Right ventricle myocardium inferior (tissue), 1 donor: Measurements from ENCODE around the gene HMCES. TPM values are rescaled to one million over a fixed set of nuclear protein-coding genes. Genes with fewer than 3 reads are reported as not detected.

Experiments used
- microRNA-seq: library from miRNA; unstranded; fragments of <30 nt; microRNA quantifications from one replicate; pipeline ENCODE4 v1.2.0, GENCODE V29; 2020
- total RNA-seq: library from RNA; stranded (reverse); fragmentation: NEBNext Ultra II Directional; extraction: Animal tissue kit (Norgen Biotek cat#: 25700); gene quantifications from one replicate; pipeline ENCODE4 v1.2.1, GENCODE V29; 2021
- donor health status: DM: no; HTN: yes; CAD: no; lungs with severe emphysema.

HMCES gene
- total RNA-seq, 1 donor from 2014 or later, result 42.3 TPM

Small RNAs within 50 kb of the gene (microRNA-seq; reads per million reads assigned to microRNA genes)
- not detected for gene MIR6826

Other genes starting within 250 kb of the HMCES start
- not detected for gene GP9, start 218.1 kb upstream of the HMCES start, total RNA-seq
- gene RAB43, start 157.1 kb upstream of the HMCES start, total RNA-seq, result 3.4 TPM
- gene ISY1, start 117.8 kb upstream of the HMCES start, total RNA-seq, result 25.1 TPM
- gene CNBP, start 95.0 kb upstream of the HMCES start, total RNA-seq, result 458 TPM
- 83.9 TPM for gene COPG1, start 29.3 kb upstream of the HMCES start, total RNA-seq
- gene EFCAB12, start 149.8 kb downstream of the HMCES start, total RNA-seq, result not detected
- 20.2 TPM for gene MBD4, start 161.1 kb downstream of the HMCES start, total RNA-seq
- 19.7 TPM for gene IFT122, start 161.4 kb downstream of the HMCES start, total RNA-seq
- not detected for gene RHO, start 249.8 kb downstream of the HMCES start, total RNA-seq